H1 (cell line): ENCODE results near the gene MAGI2. TPM values are rescaled to one million over a fixed set of nuclear protein-coding genes. Genes with fewer than 3 reads are reported as not detected.

ENCODE experiments used
- CTCF ChIA-PET: fragments of 300-600 bp; sonication (Branson Sonifier 250); formaldehyde crosslinking; loops from one replicate; lab custom pipeline; 2021; ENCODE audit not compliant: partially characterized antibody; lab: Charles Lee
- POLR2A ChIA-PET: fragments of 300-600 bp; sonication (Branson Sonifier 250); formaldehyde crosslinking; loops from one replicate; lab custom pipeline; 2021; ENCODE audit warnings: inconsistent platforms; ENCODE audit not compliant: partially characterized antibody; lab: Charles Lee
- DNase-seq, 2 experiments: peaks; one replicate each; pipeline versions ENCODE4 v3.0.0 to v3.0.0-alpha.2; 2010 to 2022; ENCODE audit warnings: low spot score in 2 of 2, low read depth in 1 of 2, mixed read lengths in 1 of 2
- FAIRE-seq: peaks from 2 replicates; lab custom pipeline; 2011; peaks lifted over from hg19 to GRCh38; lab: Jason Lieb, UNC
- H2AFZ ChIP-seq: 2 replicates; pipeline ENCODE4 v1.8.1; 2012; ENCODE audit warnings: low read length, inconsistent platforms
- H2AK5ac ChIP-seq: 2 replicates; pipeline ENCODE4 v1.6.1; 2013; ENCODE audit warnings: low read depth, low read length
- H2BK120ac ChIP-seq: replicated peaks from 2 replicates; pipeline ENCODE3; 2013; ENCODE audit warnings: low read depth, low read length, inconsistent platforms
- H2BK12ac ChIP-seq: 2 replicates; pipeline ENCODE4 v1.6.1; 2013; ENCODE audit warnings: low read depth, low read length
- H2BK15ac ChIP-seq: 2 replicates; pipeline ENCODE4 v1.6.1; 2013; ENCODE audit warnings: low read length
- H2BK20ac ChIP-seq: 2 replicates; pipeline ENCODE4 v1.6.1; 2013; ENCODE audit warnings: low read length
- H2BK5ac ChIP-seq: 2 replicates; pipeline ENCODE4 v1.6.1; 2013; ENCODE audit warnings: low read depth, low read length
- H3K14ac ChIP-seq: 2 replicates; pipeline ENCODE4 v1.6.1; 2013; ENCODE audit warnings: inconsistent platforms; ENCODE audit not compliant: insufficient read length
- H3K18ac ChIP-seq: 2 replicates; pipeline ENCODE4 v1.6.1; 2013; ENCODE audit warnings: low read length; ENCODE audit errors: extremely low read depth
- H3K23ac ChIP-seq: 2 replicates; pipeline ENCODE4 v1.6.1; 2013; ENCODE audit warnings: inconsistent platforms; ENCODE audit not compliant: insufficient read length
- H3K23me2 ChIP-seq: 2 replicates; pipeline ENCODE4 v1.6.1; 2013; ENCODE audit warnings: low read depth, low read length
- H3K27ac ChIP-seq: 2 replicates; pipeline ENCODE4 v1.6.1; 2011; ENCODE audit warnings: low read depth, low read length, inconsistent platforms
- H3K27me3 ChIP-seq, 4 experiments: replicated peaks in 1 of 4; 1 replicate in 1 of 4; 2 replicates in 3 of 4; pipeline versions ENCODE4 v1.6.1 to v1.8.1; 2011 to 2013; ENCODE audit warnings: low read length in 3 of 4, mild to moderate bottlenecking in 3 of 4, inconsistent platforms in 2 of 4, mixed read lengths in 2 of 4, moderate library complexity in 1 of 4; ENCODE audit not compliant: control insufficient read depth in 3 of 4, insufficient read depth in 3 of 4; ENCODE audit errors: extremely low read depth in 1 of 4
- H3K36me3 ChIP-seq, 4 experiments: 2 replicates each; pipeline versions ENCODE4 v1.6.1 to v1.8.1; 2011 to 2013; ENCODE audit warnings: mild to moderate bottlenecking in 4 of 4, low read length in 3 of 4, moderate library complexity in 2 of 4, control low read depth in 1 of 4, inconsistent platforms in 1 of 4; ENCODE audit not compliant: insufficient read depth in 4 of 4, control insufficient read depth in 2 of 4
- H3K4ac ChIP-seq: replicated peaks from 2 replicates; pipeline ENCODE3; 2013; ENCODE audit warnings: low read length, low read depth, mixed read lengths, inconsistent platforms; ENCODE audit not compliant: insufficient read length
- H3K4me1 ChIP-seq, 4 experiments: replicated peaks in 1 of 4; 1 replicate in 1 of 4; 2 replicates in 3 of 4; pipeline versions ENCODE4 v1.6.1 to v1.8.1; 2011 to 2013; ENCODE audit warnings: low read length in 3 of 4, inconsistent platforms in 2 of 4, mixed read lengths in 1 of 4; ENCODE audit not compliant: insufficient read depth in 4 of 4, control insufficient read depth in 3 of 4
- H3K4me2 ChIP-seq, 2 experiments: 2 replicates each; pipeline versions ENCODE4 v1.6.1 to v1.8.1; 2011 to 2013; ENCODE audit warnings: low read depth in 2 of 2, low read length in 2 of 2, control low read depth in 1 of 2, inconsistent platforms in 1 of 2, mild to moderate bottlenecking in 1 of 2; ENCODE audit not compliant: insufficient read depth in 1 of 2
- H3K4me3 ChIP-seq, 4 experiments: fragments of 200-600, 300-600 bp in 1 of 4; sonication (generic), shearing (Covaris generic), sonication (Bioruptor Twin) in 1 of 4; 2 replicates each; pipeline versions ENCODE4 v1.5.1 to v1.8.1; 2011 to 2016; ENCODE audit warnings: low read length in 4 of 4, low read depth in 3 of 4, control low read depth in 2 of 4, inconsistent platforms in 2 of 4, mild to moderate bottlenecking in 2 of 4, mixed read lengths in 1 of 4, moderate library complexity in 1 of 4; ENCODE audit not compliant: insufficient read depth in 2 of 4; ENCODE audit errors: extremely low read depth in 1 of 4
- H3K56ac ChIP-seq: replicated peaks from 2 replicates; pipeline ENCODE3; 2013; ENCODE audit warnings: low read depth, mild to moderate bottlenecking, mixed read lengths, low read length, inconsistent platforms; ENCODE audit not compliant: insufficient read length
- H3K79me1 ChIP-seq: 2 replicates; pipeline ENCODE4 v1.6.1; 2013; ENCODE audit warnings: low read depth, low read length, control low read depth
- H3K79me2 ChIP-seq, 2 experiments: 2 replicates each; pipeline versions ENCODE4 v1.6.1 to v1.8.1; 2012 to 2013; ENCODE audit warnings: low read length in 2 of 2, mild to moderate bottlenecking in 2 of 2, inconsistent platforms in 1 of 2; ENCODE audit not compliant: insufficient read depth in 2 of 2, control insufficient read depth in 1 of 2
- H3K9ac ChIP-seq, 4 experiments: replicated peaks in 1 of 4; 1 replicate in 1 of 4; 2 replicates in 3 of 4; pipeline versions ENCODE4 v1.6.1 to v1.8.1; 2011 to 2013; ENCODE audit warnings: low read depth in 3 of 4, low read length in 3 of 4, control low read depth in 2 of 4, mild to moderate bottlenecking in 2 of 4, moderate library complexity in 2 of 4, inconsistent platforms in 1 of 4; ENCODE audit errors: extremely low read depth in 1 of 4
- H3K9me3 ChIP-seq, 2 experiments: 2 replicates each; pipeline versions ENCODE4 v1.6.1 to v1.8.1; 2012 to 2013; ENCODE audit warnings: mild to moderate bottlenecking in 2 of 2, moderate library complexity in 2 of 2, control low read depth in 1 of 2, inconsistent platforms in 1 of 2, low read depth in 1 of 2, low read length in 1 of 2, mixed read lengths in 1 of 2; ENCODE audit not compliant: insufficient read depth in 2 of 2
- H4K20me1 ChIP-seq, 2 experiments: replicated peaks in 1 of 2; 2 replicates each; pipeline versions ENCODE3 to v1.8.1; 2011 to 2013; ENCODE audit warnings: inconsistent platforms in 2 of 2, low read length in 2 of 2, mild to moderate bottlenecking in 1 of 2; ENCODE audit not compliant: insufficient read depth in 2 of 2, control insufficient read depth in 1 of 2
- H4K5ac ChIP-seq: 2 replicates; pipeline ENCODE4 v1.6.1; 2013; ENCODE audit warnings: low read length, low read depth, mixed read lengths, inconsistent platforms; ENCODE audit not compliant: insufficient read length
- H4K8ac ChIP-seq: 2 replicates; pipeline ENCODE4 v1.8.0; 2013; ENCODE audit warnings: mild to moderate bottlenecking, moderate library complexity, low read length, inconsistent platforms; ENCODE audit not compliant: insufficient read depth; ENCODE audit errors: extremely low read depth
- H4K91ac ChIP-seq: replicated peaks from 2 replicates; pipeline ENCODE3; 2013; ENCODE audit warnings: low read length, mixed read lengths, inconsistent platforms; ENCODE audit not compliant: insufficient read length
- E2F6 ChIP-seq: IDR thresholded peaks from 2 replicates; pipeline ENCODE4 v1.6.1; 2012; ENCODE audit warnings: inconsistent platforms
- GTF2F1 ChIP-seq: IDR thresholded peaks from 2 replicates; pipeline ENCODE4 v1.6.1; 2012; ENCODE audit warnings: low read depth, low read length, improper control_type of control experiment, borderline replicate concordance
- HDAC2 ChIP-seq, 2 experiments: fragments of 300-600 bp in 1 of 2; sonication (generic) in 1 of 2; IDR thresholded peaks; 2 replicates each; pipeline ENCODE4 v1.6.1; 2011 to 2012; ENCODE audit warnings: low read depth in 2 of 2, low read length in 2 of 2, mild to moderate bottlenecking in 2 of 2, moderate library complexity in 2 of 2, borderline replicate concordance in 1 of 2, inconsistent platforms in 1 of 2
- JUN ChIP-seq: IDR thresholded peaks from 2 replicates; pipeline ENCODE4 v1.6.1; 2011; ENCODE audit warnings: low read depth, mild to moderate bottlenecking, improper control_type of control experiment, low read length
- KDM4A ChIP-seq: IDR thresholded peaks from one replicate; pipeline ENCODE4 v1.7.1; 2012; ENCODE audit warnings: low read depth, mild to moderate bottlenecking, moderate library complexity, low read length, inconsistent platforms; ENCODE audit not compliant: severe bottlenecking
- POLR2A ChIP-seq, 2 experiments: IDR thresholded peaks; 1 replicate in 1 of 2; 2 replicates in 1 of 2; pipeline ENCODE4 v1.6.1; 2011; ENCODE audit warnings: low read depth in 2 of 2, low read length in 2 of 2, mild to moderate bottlenecking in 2 of 2; ENCODE audit errors: control extremely low read depth in 1 of 2
- RBBP5 ChIP-seq: IDR thresholded peaks from 2 replicates; pipeline ENCODE4 v1.7.1; 2012; ENCODE audit warnings: low read depth, mild to moderate bottlenecking, inconsistent platforms, low read length, moderate library complexity, borderline replicate concordance
- SIRT6 ChIP-seq: IDR thresholded peaks from one replicate; pipeline ENCODE4 v1.7.1; 2012; ENCODE audit warnings: low read length, inconsistent platforms
- SIX5 ChIP-seq: IDR thresholded peaks from 2 replicates; pipeline ENCODE4 v1.6.1; 2011; ENCODE audit warnings: mild to moderate bottlenecking, low read depth, low read length
- TAF7 ChIP-seq: optimal IDR thresholded peaks from 2 replicates; pipeline ENCODE3; 2011; ENCODE audit warnings: low read depth, mild to moderate bottlenecking, inconsistent platforms, low read length, moderate library complexity, borderline replicate concordance
- USF2 ChIP-seq: IDR thresholded peaks from 2 replicates; pipeline ENCODE4 v1.6.1; 2011; ENCODE audit warnings: low read length, improper control_type of control experiment
- ZNF274 ChIP-seq: IDR thresholded peaks from 2 replicates; pipeline ENCODE4 v1.7.0; 2012; ENCODE audit warnings: low read length, borderline replicate concordance; ENCODE audit errors: extremely low read depth
- WGBS, 2 experiments: shearing (Covaris generic) in 1 of 2; methylation state at CpG; one replicate each; pipeline versions ENCODE4 v1.1.6 to v1.1.7; 2013 to 2015; ENCODE audit warnings: low lambda C conversion rate in 2 of 2, mixed read lengths in 2 of 2, inconsistent platforms in 1 of 2, low coverage in 1 of 2, missing lambda C conversion rate in 1 of 2; ENCODE audit not compliant: insufficient replicate concordance in 2 of 2, insufficient coverage in 1 of 2, insufficient read length in 1 of 2; ENCODE audit errors: extremely low coverage in 1 of 2, missing lambda C conversion rate in 1 of 2; 5-methylcytosine and 5-hydroxymethylcytosine counted together
- polyA plus RNA-seq, 7 experiments: library from polyadenylated mRNA; depleted of rRNA in 3 of 7; stranded (reverse) in 5 of 7; unstranded in 2 of 7; fragments of >200 nt in 5 of 7; fragments of 200-250 nt in 2 of 7; gene quantifications; 1 replicate in 5 of 7; 2 replicates in 1 of 7; 4 replicates in 1 of 7; pipeline versions ENCODE4 v1.2.1 to v1.2.3, GENCODE V29; 2011 to 2013; ENCODE audit warnings: missing spikeins in 2 of 7, mixed read lengths in 2 of 7
- total RNA-seq: library from RNA; stranded (reverse); fragmentation: NEBNext Ultra II Directional; extraction: Animal tissue kit (Norgen Biotek cat#: 25700); gene quantifications from 2 replicates; pipeline ENCODE4 v1.2.1, GENCODE V29; 2021

The MAGI2 gene
- total and polyA plus RNA-seq, 2 of the 8 experiments (the other 6 are each of a cell fraction or from before 2014, with no cell fraction given) = 6.0 to 27.3 TPM

GRCh38 chr7:78594156-78594555, 859.3 kb downstream of the MAGI2 start:
- Histone ChIP-seq H4K8ac (no peak overlapping the region), H4K5ac (no peak overlapping the region), H3K9ac (no peak overlapping the region), H3K9me3 (no peaks in the 10 kb centered on the region), H4K20me1 (no peaks in the 10 kb centered on the region), H3K4me3 (no peak overlapping the region), H3K79me1 (no peaks in the 10 kb centered on the region), H3K14ac (no peak overlapping the region), H3K4me2 (no peak overlapping the region), H3K79me2 (no peaks in the 10 kb centered on the region), H3K27me3 (peaks cover 0 to 1% (median 0%) of the 10 kb centered on the region in 4 experiments; a peak in 1 of 7 replicates), H3K4ac (no peak overlapping the region), H2BK5ac (no peak overlapping the region), H2BK120ac (no peak overlapping the region), H4K91ac (no peak overlapping the region), H2AFZ (no peak overlapping the region), H3K4me1 (peaks cover 0 to 3% (median 0%) of the 10 kb centered on the region in 4 experiments; a peak in 1 of 7 replicates), H2BK12ac (no peak overlapping the region), H3K23ac (no peak overlapping the region), H3K56ac (no peak overlapping the region), H2BK15ac (no peak overlapping the region), H2AK5ac (no peak overlapping the region), H3K36me3 (no peaks in the 10 kb centered on the region), H3K18ac (no peak overlapping the region), H2BK20ac (no peak overlapping the region), H3K23me2 (no peaks in the 10 kb centered on the region; the same call in 1 of the 2 replicates), H3K27ac (no peak overlapping the region)
- DNase-seq (no peak), FAIRE-seq (no peak)
- WGBS, 2 experiments = 93% methylated on average over 3 of the region's 3 CpGs; no CpG with 5 or more reads in 1 of the 2 experiments
- ChIA-PET POLR2A (no interaction called here), CTCF (interaction anchor here (1.8 kb wide), 1 partner anchor 84 kb away, joined by 6 read pairs; no protein-coding TSS in a partner anchor)
- TF ChIP-seq USF2 (no peak), TAF7 (no peak), RBBP5 (no peak), POLR2A (IDR thresholded peaks at IDR 0.05; ENCODE audit: control extremely low read depth in 1 of 2, low read depth in 2 of 2, low read length in 2 of 2) (no peak), ZNF274 (no peak), SIRT6 (no peak), GTF2F1 (no peak), SIX5 (no peak), E2F6 (no peak), HDAC2 (IDR thresholded peaks at IDR 0.05; ENCODE audit: borderline replicate concordance in 1 of 2, low read depth in 2 of 2, low read length in 2 of 2) (no peak), KDM4A (no peak), JUN (no peak)
